Endothelial cell of umbilical vein (primary cell): Measurements from ENCODE around the gene SRSF6.

Source experiments
- CTCF ChIP-seq, 2 donors: IDR thresholded peaks; 1 replicate in 1 of 2; 2 replicates in 1 of 2; pipeline ENCODE4 v1.5.1; 2011; ENCODE audit warnings: low read length in 2 of 2, mild to moderate bottlenecking in 2 of 2, moderate library complexity in 2 of 2, control low read depth in 1 of 2, inconsistent platforms in 1 of 2, low read depth in 1 of 2; ENCODE audit not compliant: insufficient read depth in 1 of 2; ENCODE audit errors: extremely low read depth in 1 of 2
- EZH2 ChIP-seq: IDR thresholded peaks from 2 replicates; pipeline ENCODE4 v1.6.1; 2012; ENCODE audit warnings: borderline replicate concordance, low read depth, mild to moderate bottlenecking, moderate library complexity, low read length, inconsistent platforms; ENCODE audit not compliant: severe bottlenecking
- GATA2 ChIP-seq: IDR thresholded peaks from 2 replicates; pipeline ENCODE4 v1.7.0; 2011; ENCODE audit warnings: low read depth, mild to moderate bottlenecking, moderate library complexity, mixed read lengths, low read length; ENCODE audit not compliant: insufficient read length, insufficient read depth
- MYC ChIP-seq: IDR thresholded peaks from one replicate; pipeline ENCODE4 v1.6.1; 2011; ENCODE audit warnings: mild to moderate bottlenecking, low read depth, low read length
- POLR2A ChIP-seq: IDR thresholded peaks from 2 replicates; pipeline ENCODE4 v1.6.1; 2012; ENCODE audit warnings: low read depth, mild to moderate bottlenecking, control low read depth, low read length

DNA sequence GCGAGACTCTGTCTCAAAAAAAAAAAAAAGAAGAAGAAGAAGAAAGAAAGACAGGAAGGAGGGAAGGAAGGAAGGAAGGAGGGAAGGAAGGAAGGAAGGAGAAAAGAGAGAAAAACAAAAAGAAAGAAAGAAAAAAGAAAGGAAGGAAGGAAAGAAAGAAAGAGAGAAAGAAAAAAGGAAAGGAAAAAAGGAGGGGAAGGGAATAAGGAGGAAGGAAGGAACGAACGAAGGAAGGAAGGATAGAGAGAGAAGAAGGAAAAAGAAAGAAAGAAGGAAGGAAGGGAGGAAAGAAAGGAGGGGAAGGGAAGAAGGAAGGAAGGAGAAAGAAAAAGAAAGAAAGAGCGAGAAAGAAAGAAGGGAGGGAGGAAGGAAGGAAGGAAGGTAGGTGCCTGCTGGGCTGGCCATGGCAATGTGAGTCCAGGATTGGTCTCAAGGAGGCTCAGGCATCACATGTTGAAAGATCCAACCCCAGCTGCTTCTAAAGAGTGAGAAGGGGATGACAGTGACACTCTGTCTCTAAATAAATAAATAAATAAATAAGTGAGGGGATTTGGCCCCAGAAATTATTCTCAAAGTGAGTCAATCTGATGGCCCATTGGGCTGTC is 24.3 kb upstream of the SRSF6 start:
- TF ChIP-seq EZH2, result no peak
- TF ChIP-seq CTCF (IDR thresholded peaks at IDR 0.05; ENCODE audit: extremely low read depth in 1 of 2, insufficient read depth in 1 of 2, low read depth in 1 of 2, low read length in 2 of 2), result no peak
- no peak for TF ChIP-seq POLR2A
- no peak for TF ChIP-seq MYC
- no peak for TF ChIP-seq GATA2
